ENCODE results near the gene POLR1H. TPM values are rescaled to one million over a fixed set of nuclear protein-coding genes. Genes with fewer than 3 reads are reported as not detected.
"Not testable (repeated sequence)": the region's sequence is repeated elsewhere in the genome, so short reads cannot be mapped to it uniquely, and the experiment has no call there.

POLR1H gene
- total RNA-seq, 4 donors from 2014 or later, result 27.4 to 37.8 (median 33.6) TPM

GRCh38 chr6:30025186-30025585, 35.9 kb upstream of the POLR1H start:
- TF ChIP-seq CTCF (IDR thresholded peaks at IDR 0.05) (no peak), POLR2A (IDR thresholded peaks at IDR 0.05) (no peak)
- H3K4me3 ChIP-seq (ENCODE audit: low read depth, poor library complexity, severe bottlenecking), result no peak overlapping the region
- DNase-seq (ENCODE audit: low spot score in 2 of 2), result no peak
- intact Hi-C loops (cut with DNase I; ENCODE audit: low total_unique reads), result no loop called here
- WGBS, 2 donors, result 93 to 98% methylated on average over 1 of the region's 1 CpG

- intact Hi-C loops (cut with DNase I; ENCODE audit: low total_unique reads), result no loop called here
- no peak for DNase-seq (ENCODE audit: low spot score in 2 of 2)
- no peak overlapping the region for H3K4me3 ChIP-seq (ENCODE audit: low read depth, poor library complexity, severe bottlenecking)
- no peak for TF ChIP-seq POLR2A (IDR thresholded peaks at IDR 0.05)
- 83 to 92% methylated on average over 1 of the region's 1 CpG for WGBS, 2 donors
Measured at GRCh38 chr6:30029588-30029987, 31.5 kb upstream of the POLR1H start.

- intact Hi-C loops (cut with DNase I; ENCODE audit: low total_unique reads), result no loop called here
- TF ChIP-seq CTCF (IDR thresholded peaks at IDR 0.05), result no peak
- TF ChIP-seq POLR2A (IDR thresholded peaks at IDR 0.05), result no peak
- no peak overlapping the region for H3K4me3 ChIP-seq (ENCODE audit: low read depth, poor library complexity, severe bottlenecking)
- DNase-seq (ENCODE audit: low spot score in 2 of 2), result no peak
Measured at GRCh38 chr6:30031381-30031780, 29.7 kb upstream of the POLR1H start.

- WGBS, 2 donors, result 91 to 92% methylated on average over 5 of the region's 5 CpGs
- intact Hi-C loops (cut with DNase I; ENCODE audit: low total_unique reads); DNase-seq (ENCODE audit: low spot score in 2 of 2); H3K4me3 ChIP-seq (ENCODE audit: low read depth, poor library complexity, severe bottlenecking): not testable (repeated sequence)
Measured at GRCh38 chr6:30033440-30033839, 27.6 kb upstream of the POLR1H start.

- no peak for DNase-seq (ENCODE audit: low spot score in 2 of 2)
- TF ChIP-seq POLR2A (IDR thresholded peaks at IDR 0.05), result no peak
- no peak for TF ChIP-seq CTCF (IDR thresholded peaks at IDR 0.05)
- H3K4me3 ChIP-seq (ENCODE audit: low read depth, poor library complexity, severe bottlenecking), result no peak overlapping the region
- intact Hi-C loops (cut with DNase I; ENCODE audit: low total_unique reads), result no loop called here
- WGBS, 2 donors, result 94 to 96% methylated on average over 1 of the region's 1 CpG
Measured at GRCh38 chr6:30035784-30036183, 25.3 kb upstream of the POLR1H start.

- TF ChIP-seq CTCF (IDR thresholded peaks at IDR 0.05) (no peak), POLR2A (IDR thresholded peaks at IDR 0.05) (no peak)
- intact Hi-C loops (cut with DNase I; ENCODE audit: low total_unique reads), result no loop called here
- 32 to 45% methylated on average over 4 of the region's 4 CpGs for WGBS, 2 donors
- no peak for DNase-seq (ENCODE audit: low spot score in 2 of 2)
- H3K4me3 ChIP-seq (ENCODE audit: low read depth, poor library complexity, severe bottlenecking), result no peak overlapping the region
Measured at GRCh38 chr6:30037182-30037788, 23.8 kb upstream of the POLR1H start.

- intact Hi-C loops (cut with DNase I; ENCODE audit: low total_unique reads), result no loop called here
- no peak for DNase-seq (ENCODE audit: low spot score in 2 of 2)
- WGBS, 2 donors, result 93 to 95% methylated on average over 6 of the region's 6 CpGs
- no peak overlapping the region for H3K4me3 ChIP-seq (ENCODE audit: low read depth, poor library complexity, severe bottlenecking)
- TF ChIP-seq CTCF (IDR thresholded peaks at IDR 0.05) (no peak), POLR2A (IDR thresholded peaks at IDR 0.05) (no peak)
Measured at GRCh38 chr6:30041221-30041620, 19.8 kb upstream of the POLR1H start.

Measured in lower leg skin (tissue), 4 donors.